WTC11 (cell line): Measurements from ENCODE around the gene CCDC83.
"Not testable (repeated sequence)": the region's sequence is repeated elsewhere in the genome, so short reads cannot be mapped to it uniquely, and the experiment has no call there.

Experiments
- CTCF ChIP-seq: fragments of 200-600 bp; IDR thresholded peaks from 2 replicates; pipeline ENCODE4 v1.8.0; 2022; ENCODE audit warnings: antibody characterized with exemption
- NR3C1 ChIP-seq: sonication (generic); formaldehyde crosslinking; conservative IDR thresholded peaks from 2 replicates; pipeline ENCODE4 v1.8.1; 2023; ENCODE audit warnings: low read depth, mild to moderate bottlenecking, missing genetic modification reagents
- ZNF416 ChIP-seq: fragments of 250-450 bp; sonication (Bioruptor Pico); IDR thresholded peaks from 2 replicates; pipeline ENCODE4 v1.9.0; 2021; ENCODE audit warnings: mild to moderate bottlenecking, inconsistent platforms
- TF ChIP-seq, protein P1 (sequence below): sonication (generic); formaldehyde crosslinking; IDR thresholded peaks from 2 replicates; pipeline ENCODE4 v1.8.1; 2022; ENCODE audit warnings: low read depth, mild to moderate bottlenecking, moderate library complexity, missing genetic modification reagents, borderline replicate concordance
- TF ChIP-seq, protein P2 (sequence below): sonication (generic); formaldehyde crosslinking; IDR thresholded peaks from 2 replicates; pipeline ENCODE4 v1.8.0; 2022; ENCODE audit warnings: mild to moderate bottlenecking, missing genetic modification reagents

GRCh38 chr11:85926653-85927214 is 71.6 kb downstream of the CCDC83 start:
- not testable (repeated sequence) for TF ChIP-seq NR3C1 (CRISPR knock-in tag); CTCF; ZNF416 (CRISPR knock-in tag)
- TF ChIP-seq, protein P1, sequence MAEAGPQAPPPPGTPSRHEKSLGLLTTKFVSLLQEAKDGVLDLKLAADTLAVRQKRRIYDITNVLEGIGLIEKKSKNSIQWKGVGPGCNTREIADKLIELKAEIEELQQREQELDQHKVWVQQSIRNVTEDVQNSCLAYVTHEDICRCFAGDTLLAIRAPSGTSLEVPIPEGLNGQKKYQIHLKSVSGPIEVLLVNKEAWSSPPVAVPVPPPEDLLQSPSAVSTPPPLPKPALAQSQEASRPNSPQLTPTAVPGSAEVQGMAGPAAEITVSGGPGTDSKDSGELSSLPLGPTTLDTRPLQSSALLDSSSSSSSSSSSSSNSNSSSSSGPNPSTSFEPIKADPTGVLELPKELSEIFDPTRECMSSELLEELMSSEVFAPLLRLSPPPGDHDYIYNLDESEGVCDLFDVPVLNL (CRISPR knock-in tag): not testable (repeated sequence)
- TF ChIP-seq, protein P2, sequence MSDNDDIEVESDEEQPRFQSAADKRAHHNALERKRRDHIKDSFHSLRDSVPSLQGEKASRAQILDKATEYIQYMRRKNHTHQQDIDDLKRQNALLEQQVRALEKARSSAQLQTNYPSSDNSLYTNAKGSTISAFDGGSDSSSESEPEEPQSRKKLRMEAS (CRISPR knock-in tag): not testable (repeated sequence)
